Lower lobe of right lung (tissue), 2 donors: ENCODE data around the gene MYL6. TPM values are rescaled to one million over a fixed set of nuclear protein-coding genes. Genes with fewer than 3 reads are reported as not detected.
A peak's percentile ranks its signal among the peaks of the same experiment; 100 is the strongest.

ENCODE experiments used
- ATAC-seq, 2 donors: fragments of 200-7000 bp; cut with Tn5 transposase; one replicate each; pipeline ENCODE4 v1.9.1; 2020 to 2022; ENCODE audit warnings: mild to moderate bottlenecking in 2 of 2, moderate library complexity in 2 of 2
- DNase-seq: peaks from one replicate; pipeline ENCODE4 v3.0.0-alpha.2; 2020
- H3K27ac ChIP-seq: fragments of 200-600 bp; one replicate; pipeline ENCODE4 v1.8.0; 2022
- H3K27me3 ChIP-seq: fragments of 200-600 bp; one replicate; pipeline ENCODE4 v1.8.0; 2022; ENCODE audit warnings: low read depth
- H3K36me3 ChIP-seq: fragments of 200-600 bp; one replicate; pipeline ENCODE4 v1.8.0; 2022; ENCODE audit warnings: mild to moderate bottlenecking
- H3K4me1 ChIP-seq: fragments of 200-600 bp; one replicate; pipeline ENCODE4 v1.8.0; 2022
- H3K4me3 ChIP-seq: fragments of 200-600 bp; one replicate; pipeline ENCODE4 v1.8.0; 2022; ENCODE audit warnings: mild to moderate bottlenecking
- H3K9me3 ChIP-seq: fragments of 200-600 bp; one replicate; pipeline ENCODE4 v1.8.0; 2022
- CTCF ChIP-seq: fragments of 200-600 bp; IDR thresholded peaks from one replicate; pipeline ENCODE4 v1.8.0; 2022; ENCODE audit warnings: antibody characterized with exemption, mild to moderate bottlenecking
- intact Hi-C: fragments of 100-400 bp; cut with DNase I; formaldehyde crosslinking; loops from one replicate; pipeline ENCODE4 v1.11.0; 2022
- total RNA-seq: library from RNA; stranded (reverse); fragmentation: NEBNext Ultra II Directional; extraction: Animal tissue kit (Norgen Biotek cat#: 25700); gene quantifications from one replicate; pipeline ENCODE4 v1.2.1, GENCODE V29; 2021
- donor health status: DM: no; HTN: yes; CAD: no; lungs with severe emphysema.

MYL6 gene
- total RNA-seq, 1 donor from 2014 or later, result 1,292 TPM

- H3K27me3 ChIP-seq, result no peaks in the 10 kb centered on the region
- peak overlapping the region; percentile 85 for H3K4me3 ChIP-seq
- H3K36me3 ChIP-seq, result peaks cover 33% of the 10 kb centered on the region
- H3K27ac ChIP-seq, result peak overlapping the region; percentile 93
- peaks cover 29% of the 10 kb centered on the region for H3K4me1 ChIP-seq
- ATAC-seq, result peak; percentile 1 to 22
- no peaks in the 10 kb centered on the region for H3K9me3 ChIP-seq
- no peak for DNase-seq
- TF ChIP-seq CTCF, result no peak
- intact Hi-C loops, result no loop called here
Measured at GRCh38 chr12:56188778-56189098, 30.6 kb downstream of the MYL6 start.

DNA sequence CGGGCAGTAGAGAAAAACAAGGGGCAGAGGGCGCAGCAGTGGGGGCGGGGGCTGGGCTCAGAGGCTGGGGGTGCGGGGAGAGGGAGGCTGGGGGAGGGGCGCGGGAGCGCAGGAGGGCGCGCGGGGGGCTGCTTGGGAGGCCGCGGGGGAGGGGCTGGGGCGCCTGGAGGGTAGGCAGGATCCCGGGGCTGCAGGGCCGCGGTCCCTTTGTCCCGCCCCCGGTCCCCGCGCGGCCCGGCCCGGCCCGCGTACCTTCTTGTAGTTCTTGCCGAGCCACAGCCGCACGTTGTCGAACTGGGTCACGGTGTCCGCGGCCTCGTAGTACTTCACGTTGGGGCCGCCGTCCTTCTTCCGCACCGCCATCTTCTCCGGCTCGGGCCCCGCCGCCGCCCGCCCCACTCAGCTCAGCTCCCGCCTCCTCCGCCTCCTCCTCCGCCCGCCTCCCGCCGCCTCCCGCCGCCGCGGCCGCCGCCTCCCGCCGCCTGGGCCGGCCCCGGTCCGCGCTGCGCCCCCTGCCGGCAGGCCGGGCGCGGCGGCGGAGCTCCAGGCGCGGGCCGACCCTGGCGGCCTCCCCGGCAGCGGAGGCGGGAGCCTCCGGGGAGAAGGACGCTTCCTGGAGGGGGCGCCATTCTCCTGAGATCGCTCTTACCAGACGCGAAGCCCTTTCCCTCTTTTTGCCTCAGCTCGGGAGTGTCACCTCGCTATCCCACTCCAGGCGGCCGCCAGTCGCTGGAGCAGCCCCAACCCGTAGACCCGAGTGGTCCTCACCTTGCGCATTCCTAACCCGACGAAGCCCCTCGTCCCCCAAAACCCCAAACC, 31.1 kb downstream of the MYL6 start, which contains the start of gene SMARCC2:
Gene SMARCC2, minus strand, starts transcription at position 385 of the 819 bp plus-strand sequence. Its CDS starts 22 bp downstream, at position 363.
- H3K27me3 ChIP-seq, result no peaks in the 10 kb centered on the region
- peaks cover 29% of the 10 kb centered on the region for H3K4me1 ChIP-seq
- ATAC-seq, result peak; percentile 88 to 96
- peaks cover 27% of the 10 kb centered on the region for H3K36me3 ChIP-seq
- intact Hi-C loops, result no loop called here
- no peaks in the 10 kb centered on the region for H3K9me3 ChIP-seq
- H3K4me3 ChIP-seq, result peak within 1 kb of the TSS; percentile 85
- peak; percentile 61 for TF ChIP-seq CTCF
- peak; percentile 92 for DNase-seq
- peak within 1 kb of the TSS; percentile 93 for H3K27ac ChIP-seq

GRCh38 chr12:56189918-56190694, 31.9 kb downstream of the MYL6 start:
- Histone ChIP-seq H3K36me3 (peaks cover 19% of the 10 kb centered on the region), H3K9me3 (no peaks in the 10 kb centered on the region), H3K27me3 (no peaks in the 10 kb centered on the region), H3K4me3 (peak overlapping the region; percentile 85), H3K27ac (peak overlapping the region; percentile 93), H3K4me1 (peaks cover 29% of the 10 kb centered on the region)
- TF ChIP-seq CTCF, result no peak
- DNase-seq, result peak; percentile 83
- intact Hi-C loops, result no loop called here
- peak; percentile 82 to 83 for ATAC-seq

GRCh38 chr12:56190695-56191155, 32.6 kb downstream of the MYL6 start:
- Histone ChIP-seq H3K9me3 (no peaks in the 10 kb centered on the region), H3K27ac (peak overlapping the region; percentile 93), H3K4me3 (peak overlapping the region; percentile 85), H3K4me1 (peaks cover 29% of the 10 kb centered on the region), H3K27me3 (no peaks in the 10 kb centered on the region), H3K36me3 (peaks cover 13% of the 10 kb centered on the region)
- no peak for DNase-seq
- intact Hi-C loops, result no loop called here
- no peak for ATAC-seq
- no peak for TF ChIP-seq CTCF

DNA sequence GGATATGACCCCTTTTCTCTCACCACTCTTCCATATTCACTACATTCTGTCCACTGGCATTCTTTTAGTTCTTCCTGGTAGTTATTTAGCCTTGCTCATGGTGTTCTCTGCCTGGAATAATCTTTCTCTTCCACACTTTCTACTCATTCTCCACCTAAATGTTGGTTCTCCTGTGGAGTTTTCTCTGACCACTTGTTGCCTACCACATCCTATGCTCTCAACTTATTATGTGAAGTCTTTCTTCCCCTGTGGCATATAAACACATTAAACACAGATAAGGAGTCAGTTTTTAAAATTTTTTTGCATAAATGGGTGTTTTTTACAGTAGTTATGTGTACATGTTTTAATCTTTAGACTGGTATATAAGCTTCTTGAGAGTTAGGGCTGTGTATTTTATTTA, 34.4 kb downstream of the MYL6 start:
- no peaks in the 10 kb centered on the region for H3K36me3 ChIP-seq
- peaks cover 20% of the 10 kb centered on the region for H3K4me1 ChIP-seq
- intact Hi-C loops, result no loop called here
- no peaks in the 10 kb centered on the region for H3K27me3 ChIP-seq
- ATAC-seq (no peak), DNase-seq (no peak)
- H3K4me3 ChIP-seq, result no peak overlapping the region
- no peak overlapping the region for H3K27ac ChIP-seq
- H3K9me3 ChIP-seq, result no peaks in the 10 kb centered on the region
- TF ChIP-seq CTCF, result no peak
